GM21390 (cell line): ENCODE data around the gene SOCS2.
"Not testable (repeated sequence)": the region's sequence is repeated elsewhere in the genome, so short reads cannot be mapped to it uniquely, and the experiment has no call there.

ENCODE experiments used
- ATAC-seq: cut with Tn5 transposase; IDR thresholded peaks from one replicate; pipeline ENCODE4 v1.9.1; 2021; ENCODE audit not compliant: unreplicated experiment

The SOCS2 gene

GRCh38 chr12:93592641-93593406, 20.3 kb downstream of the SOCS2 start:
- ATAC-seq, result no peak

GRCh38 chr12:93593843-93594242, 21.4 kb downstream of the SOCS2 start:
- no peak for ATAC-seq

- ATAC-seq, result no peak
Measured at GRCh38 chr12:93594766-93595311, 22.4 kb downstream of the SOCS2 start.

GRCh38 chr12:93595351-93595750, 22.9 kb downstream of the SOCS2 start:
- no peak for ATAC-seq

GRCh38 chr12:93597608-93598007, 25.1 kb downstream of the SOCS2 start:
- ATAC-seq, result no peak

- no peak for ATAC-seq
Measured at GRCh38 chr12:93599192-93599591, 26.7 kb downstream of the SOCS2 start.

- ATAC-seq, result no peak
Measured at GRCh38 chr12:93601591-93601990, 29.1 kb downstream of the SOCS2 start.

- no peak for ATAC-seq
Measured at GRCh38 chr12:93602897-93603668, 30.6 kb downstream of the SOCS2 start.

- no peak for ATAC-seq
Measured at GRCh38 chr12:93603762-93604161, 31.3 kb downstream of the SOCS2 start.

GRCh38 chr12:93608313-93608712, 35.8 kb downstream of the SOCS2 start:
- ATAC-seq, result no peak

GRCh38 chr12:93609281-93610192, 37.1 kb downstream of the SOCS2 start:
- no peak for ATAC-seq

GRCh38 chr12:93612776-93613175, 40.3 kb downstream of the SOCS2 start:
- ATAC-seq, result no peak

GRCh38 chr12:93614917-93615596, 42.6 kb downstream of the SOCS2 start:
- no peak for ATAC-seq

- no peak for ATAC-seq
Measured at GRCh38 chr12:93616584-93617101, 44.2 kb downstream of the SOCS2 start.

- no peak for ATAC-seq
Measured at GRCh38 chr12:93618891-93619410, 46.5 kb downstream of the SOCS2 start.

- ATAC-seq, result no peak
Measured at GRCh38 chr12:93621986-93622385, 49.5 kb downstream of the SOCS2 start.

GRCh38 chr12:93622485-93622884, 50.0 kb downstream of the SOCS2 start:
- ATAC-seq, result no peak

GRCh38 chr12:93624595-93625294, 52.3 kb downstream of the SOCS2 start:
- ATAC-seq, result peak; percentile 84

- ATAC-seq, result not testable (repeated sequence)
Measured at GRCh38 chr12:93625295-93625645, 52.8 kb downstream of the SOCS2 start.
